ENCODE data around the gene UBE2S. TPM values are rescaled to one million over a fixed set of nuclear protein-coding genes. Genes with fewer than 3 reads are reported as not detected.

The UBE2S gene
- total RNA-seq, 1 experiment from 2014 or later = 369 TPM

Other genes with a start within 250 kb of the UBE2S start
- 7.8 and 8.9 TPM in 2 replicates for gene DNAAF3, start 241.2 kb downstream of the UBE2S start, total RNA-seq (2014; rRNA removed; shearing (Covaris generic))
- gene SYT5, start 227.5 kb downstream of the UBE2S start, total RNA-seq (2014; rRNA removed; shearing (Covaris generic)) = 0.20 and 0.30 TPM in 2 replicates
- 31.9 and 34.0 TPM in 2 replicates for gene PTPRH, start 198.3 kb downstream of the UBE2S start, total RNA-seq (2014; rRNA removed; shearing (Covaris generic))
- gene TMEM86B, start 179.0 kb downstream of the UBE2S start, total RNA-seq (2014; rRNA removed; shearing (Covaris generic)) = 1.8 and 2.3 TPM in 2 replicates
- 32.6 and 33.6 TPM in 2 replicates for gene PPP6R1, start 148.8 kb downstream of the UBE2S start, total RNA-seq (2014; rRNA removed; shearing (Covaris generic))
- gene HSPBP1, start 127.7 kb downstream of the UBE2S start, total RNA-seq (2014; rRNA removed; shearing (Covaris generic)) = 33.4 and 37.1 TPM in 2 replicates
- gene BRSK1, start 123.8 kb downstream of the UBE2S start, total RNA-seq (2014; rRNA removed; shearing (Covaris generic)) = 3.8 and 5.7 TPM in 2 replicates
- not detected in 2 replicates for gene TMEM150B, start 82.4 kb downstream of the UBE2S start, total RNA-seq (2014; rRNA removed; shearing (Covaris generic))
- gene KMT5C, start 67.9 kb downstream of the UBE2S start, total RNA-seq (2014; rRNA removed; shearing (Covaris generic)) = 5.1 and 7.9 TPM in 2 replicates
- not detected in 2 replicates for gene COX6B2, start 53.1 kb downstream of the UBE2S start, total RNA-seq (2014; rRNA removed; shearing (Covaris generic))
- gene GARIN5B, start 44.5 kb downstream of the UBE2S start, total RNA-seq (2014; rRNA removed; shearing (Covaris generic)) = not detected in 2 replicates
- gene IL11, start 37.3 kb downstream of the UBE2S start, total RNA-seq (2014; rRNA removed; shearing (Covaris generic)) = 0.32 and 0.84 TPM in 2 replicates
- gene TMEM190, start 31.0 kb downstream of the UBE2S start, total RNA-seq (2014; rRNA removed; shearing (Covaris generic)) = not detected in 2 replicates
- gene TMEM238, start 23.5 kb downstream of the UBE2S start, total RNA-seq (2014; rRNA removed; shearing (Covaris generic)) = 0.97 and 2.0 TPM in 2 replicates
- gene RPL28, start 21.9 kb downstream of the UBE2S start, total RNA-seq (2014; rRNA removed; shearing (Covaris generic)) = 426 and 465 TPM in 2 replicates
- not detected in 2 replicates for gene SHISA7, start 35.5 kb upstream of the UBE2S start, total RNA-seq (2014; rRNA removed; shearing (Covaris generic))
- gene ISOC2, start 53.9 kb upstream of the UBE2S start, total RNA-seq (2014; rRNA removed; shearing (Covaris generic)) = 33.9 and 39.6 TPM in 2 replicates
- gene C19orf85, start 57.0 kb upstream of the UBE2S start, total RNA-seq (2014; rRNA removed; shearing (Covaris generic)) = not detected in 2 replicates
- gene ZNF628, start 68.8 kb upstream of the UBE2S start, total RNA-seq (2014; rRNA removed; shearing (Covaris generic)) = 2.1 and 6.1 TPM in 2 replicates
- 3.9 and 4.5 TPM in 2 replicates for gene NAT14, start 77.4 kb upstream of the UBE2S start, total RNA-seq (2014; rRNA removed; shearing (Covaris generic))
- gene SSC5D, start 80.6 kb upstream of the UBE2S start, total RNA-seq (2014; rRNA removed; shearing (Covaris generic)) = 0.07 TPM in 1 of 2 replicates, not detected in the other
- gene SBK2, start 129.3 kb upstream of the UBE2S start, total RNA-seq (2014; rRNA removed; shearing (Covaris generic)) = not detected in 2 replicates
- gene SBK3, start 137.8 kb upstream of the UBE2S start, total RNA-seq (2014; rRNA removed; shearing (Covaris generic)) = 0.32 TPM in 1 of 2 replicates, not detected in the other
- 2.1 and 3.2 TPM in 2 replicates for gene ZNF579, start 173.1 kb upstream of the UBE2S start, total RNA-seq (2014; rRNA removed; shearing (Covaris generic))
- gene FIZ1, start 191.7 kb upstream of the UBE2S start, total RNA-seq (2014; rRNA removed; shearing (Covaris generic)) = 3.6 and 5.0 TPM in 2 replicates
- 15.9 and 16.5 TPM in 2 replicates for gene ZNF524, start 192.5 kb upstream of the UBE2S start, total RNA-seq (2014; rRNA removed; shearing (Covaris generic))
- 1.1 and 1.3 TPM in 2 replicates for gene ZNF865, start 197.9 kb upstream of the UBE2S start, total RNA-seq (2014; rRNA removed; shearing (Covaris generic))
- gene ZNF784, start 216.8 kb upstream of the UBE2S start, total RNA-seq (2014; rRNA removed; shearing (Covaris generic)) = 2.1 and 2.2 TPM in 2 replicates
- 8.9 and 13.6 TPM in 2 replicates for gene ZNF580, start 233.2 kb upstream of the UBE2S start, total RNA-seq (2014; rRNA removed; shearing (Covaris generic))
- 12.3 and 13.6 TPM in 2 replicates for gene ZNF581, start 235.9 kb upstream of the UBE2S start, total RNA-seq (2014; rRNA removed; shearing (Covaris generic))
- gene CCDC106, start 240.4 kb upstream of the UBE2S start, total RNA-seq (2014; rRNA removed; shearing (Covaris generic)) = 1.9 and 2.3 TPM in 2 replicates
- gene U2AF2, start 247.2 kb upstream of the UBE2S start, total RNA-seq (2014; rRNA removed; shearing (Covaris generic)) = 68.3 and 72.4 TPM in 2 replicates

Measured in NCI-H460 (cell line).